ENCODE measurements around the gene TLR10.

- no peak for TF ChIP-seq PRDM10 (CRISPR knock-in tag; IDR thresholded peaks at IDR 0.05; ENCODE audit: low read depth)
- no peak for TF ChIP-seq EP300 (IDR thresholded peaks at IDR 0.05; ENCODE audit: low read depth in 2 of 2, low read length in 2 of 2)
- no peak for TF ChIP-seq EP300 (CRISPR knock-in tag; IDR thresholded peaks at IDR 0.05; ENCODE audit: borderline replicate concordance)
- TF ChIP-seq TRAFD1 (CRISPR knock-in tag; IDR thresholded peaks at IDR 0.05; ENCODE audit: borderline replicate concordance), result no peak
- TF ChIP-seq MXI1 (IDR thresholded peaks at IDR 0.05; ENCODE audit: borderline replicate concordance, low read depth, low read length), result no peak
- TF ChIP-seq ZNF589 (CRISPR knock-in tag; conservative IDR thresholded peaks at IDR 0.05), result no peak
- TF ChIP-seq NBN (conservative IDR thresholded peaks at IDR 0.05), result no peak
- no peak for TF ChIP-seq E2F5 (CRISPR knock-in tag; conservative IDR thresholded peaks at IDR 0.05)
- TF ChIP-seq KLF13 (CRISPR knock-in tag; IDR thresholded peaks at IDR 0.05), result no peak
- no peak for TF ChIP-seq POLR2A (IDR thresholded peaks at IDR 0.05; ENCODE audit: insufficient read depth in 1 of 2, low read depth in 2 of 2, low read length in 2 of 2)
- TF ChIP-seq RFX5 (IDR thresholded peaks at IDR 0.05; ENCODE audit: low read depth, low read length), result no peak
- TF ChIP-seq TP53 (CRISPR knock-in tag; conservative IDR thresholded peaks at IDR 0.05), result no peak
- no peak for TF ChIP-seq CTCF (CRISPR knock-in tag; IDR thresholded peaks at IDR 0.05)
- TF ChIP-seq POLR2AphosphoS5 (IDR thresholded peaks at IDR 0.05; ENCODE audit: low read depth, low read length), result no peak
- no peak for TF ChIP-seq RXRB (CRISPR knock-in tag; IDR thresholded peaks at IDR 0.05; ENCODE audit: borderline replicate concordance)
These were observed 2.4 kb upstream of the TLR10 start for GRCh38 chr4:38785041-38785790.
